ENCODE measurements around the gene SCGB3A1. TPM values are rescaled to one million over a fixed set of nuclear protein-coding genes. Genes with fewer than 3 reads are reported as not detected.
A peak's percentile ranks its signal among the peaks of the same experiment; 100 is the strongest.

SCGB3A1 gene
- total and polyA plus RNA-seq, 2 of the 4 experiments (the other 2 are of a cell fraction), result not detected

DNA sequence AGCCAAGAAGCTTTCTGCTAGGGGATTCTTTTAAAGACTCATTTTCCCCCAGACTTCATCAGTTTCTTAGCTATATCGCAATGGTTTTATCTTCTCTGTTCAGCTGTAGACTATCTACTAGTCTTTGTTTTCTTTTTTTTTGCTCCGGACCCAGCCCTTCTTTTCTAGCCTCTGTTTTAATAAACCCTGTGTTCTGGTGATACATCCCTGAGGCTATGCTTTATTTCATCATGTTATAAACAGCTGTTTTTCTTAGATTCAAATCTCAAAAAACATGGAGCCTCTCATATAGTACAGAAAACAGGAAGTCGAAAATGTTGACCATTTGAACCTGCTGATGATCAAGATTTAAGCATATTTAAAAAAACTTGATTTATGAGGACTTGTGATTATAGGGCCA is 37.8 kb downstream of the SCGB3A1 start:
- Histone ChIP-seq H2AFZ (replicated peaks; ENCODE audit: low read length, poor library complexity) (no peak overlapping the region), H3K9me1 (ENCODE audit: insufficient read depth, low read length) (peaks cover 6% of the 10 kb centered on the region; the same call in 1 of the 2 replicates), H3K4ac (ENCODE audit: low read depth, low read length) (no peak overlapping the region), H3K79me1 (ENCODE audit: low read depth in 1 of 2, low read length in 2 of 2) (peaks cover 21 to 23% of the 10 kb centered on the region in 2 experiments), H3K4me2 (ENCODE audit: low read depth, low read length) (peak overlapping the region; percentile 6; the same call in 1 of the 2 replicates), H4K91ac (ENCODE audit: insufficient read depth, low read depth, low read length) (no peak overlapping the region), H3K23ac (ENCODE audit: low read depth, low read length) (no peak overlapping the region), H3K14ac (replicated peaks; ENCODE audit: low read depth, low read length) (no peak overlapping the region), H4K8ac (ENCODE audit: low read depth in 2 of 2, low read length in 2 of 2) (no peak overlapping the region), H2AK9ac (replicated peaks; ENCODE audit: low read depth, low read length, poor library complexity) (no peak overlapping the region), H3K9ac (ENCODE audit: low read depth, low read length) (no peak overlapping the region), H3K18ac (ENCODE audit: low read depth, low read length) (no peak overlapping the region), H3K27me3 (ENCODE audit: control insufficient read depth, insufficient read depth, low read length) (no peaks in the 10 kb centered on the region), H3K27ac (ENCODE audit: insufficient read depth, low read length) (no peak overlapping the region), H3K4me1 (ENCODE audit: control insufficient read depth, insufficient read depth, low read length) (peaks cover 13% of the 10 kb centered on the region), H2AK5ac (ENCODE audit: low read depth, low read length) (no peak overlapping the region), H3K9me3 (ENCODE audit: control insufficient read depth, insufficient read depth, low read length) (no peaks in the 10 kb centered on the region), H2BK5ac (ENCODE audit: low read depth, low read length, poor library complexity, severe bottlenecking) (no peak overlapping the region), H3K36me3 (ENCODE audit: control insufficient read depth, insufficient read depth, low read length) (peaks cover 16% of the 10 kb centered on the region), H2BK20ac (ENCODE audit: low read depth, low read length) (no peak overlapping the region), H3K4me3 (ENCODE audit: insufficient read depth, low read depth, low read length) (no peak overlapping the region), H4K5ac (ENCODE audit: low read depth, low read length) (no peak overlapping the region), H2BK15ac (ENCODE audit: low read depth, low read length) (no peak overlapping the region), H2BK120ac (ENCODE audit: low read depth, low read length) (no peak overlapping the region), H3K56ac (ENCODE audit: extremely low read depth, insufficient read depth, low read length) (no peak overlapping the region), H4K20me1 (ENCODE audit: insufficient read depth, low read length) (peaks cover 20% of the 10 kb centered on the region; the same call in 1 of the 2 replicates)
- intact Hi-C loops (cut with micrococcal nuclease), result no loop called here
- no CpG with 5 or more reads among the region's 3 CpGs for WGBS, 2 experiments (ENCODE audit: extremely low coverage in 2 of 2, insufficient read length in 1 of 2)
- ATAC-seq (ENCODE audit: low read depth) (no peak), DNase-seq (no peak)
- POLR2A ChIA-PET (ENCODE audit: unreplicated experiment), result no interaction called here
- CTCF ChIA-PET, result interaction anchor here (0.6 to 1.6 kb wide), 2 partner anchors 10 to 654 kb away, joined by 3 read pairs; no protein-coding TSS in a partner anchor
- dilution Hi-C loops (cut with HindIII; ENCODE audit: low sequenced_read_pairs, unreplicated experiment), result no loop called here
- no peak for TF ChIP-seq BHLHE40 (IDR thresholded peaks at IDR 0.05; ENCODE audit: low read depth, low read length)
- TF ChIP-seq SMC3 (IDR thresholded peaks at IDR 0.05; ENCODE audit: low read depth, low read length), result no peak
- TF ChIP-seq FOS (IDR thresholded peaks at IDR 0.05; ENCODE audit: low read depth, low read length), result no peak
- TF ChIP-seq RAD21 (IDR thresholded peaks at IDR 0.05; ENCODE audit: low read length), result no peak
- no peak for TF ChIP-seq POLR2A (IDR thresholded peaks at IDR 0.05; ENCODE audit: low read depth, low read length)
- TF ChIP-seq MAFK (IDR thresholded peaks at IDR 0.05; ENCODE audit: low read depth, low read length), result no peak
- TF ChIP-seq RFX5 (IDR thresholded peaks at IDR 0.05; ENCODE audit: low read depth, low read length), result no peak
- TF ChIP-seq, protein P1, sequence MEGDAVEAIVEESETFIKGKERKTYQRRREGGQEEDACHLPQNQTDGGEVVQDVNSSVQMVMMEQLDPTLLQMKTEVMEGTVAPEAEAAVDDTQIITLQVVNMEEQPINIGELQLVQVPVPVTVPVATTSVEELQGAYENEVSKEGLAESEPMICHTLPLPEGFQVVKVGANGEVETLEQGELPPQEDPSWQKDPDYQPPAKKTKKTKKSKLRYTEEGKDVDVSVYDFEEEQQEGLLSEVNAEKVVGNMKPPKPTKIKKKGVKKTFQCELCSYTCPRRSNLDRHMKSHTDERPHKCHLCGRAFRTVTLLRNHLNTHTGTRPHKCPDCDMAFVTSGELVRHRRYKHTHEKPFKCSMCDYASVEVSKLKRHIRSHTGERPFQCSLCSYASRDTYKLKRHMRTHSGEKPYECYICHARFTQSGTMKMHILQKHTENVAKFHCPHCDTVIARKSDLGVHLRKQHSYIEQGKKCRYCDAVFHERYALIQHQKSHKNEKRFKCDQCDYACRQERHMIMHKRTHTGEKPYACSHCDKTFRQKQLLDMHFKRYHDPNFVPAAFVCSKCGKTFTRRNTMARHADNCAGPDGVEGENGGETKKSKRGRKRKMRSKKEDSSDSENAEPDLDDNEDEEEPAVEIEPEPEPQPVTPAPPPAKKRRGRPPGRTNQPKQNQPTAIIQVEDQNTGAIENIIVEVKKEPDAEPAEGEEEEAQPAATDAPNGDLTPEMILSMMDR (conservative IDR thresholded peaks at IDR 0.05; ENCODE audit: low read depth, low read length), result no peak
- BruUV-seq (replicated peaks), result no TSS peak
- in situ Hi-C loops (cut with MboI; ENCODE audit: low sequenced_read_pairs), result no loop called here
